HL-60/S4 (cell line): ENCODE results near the gene RAPGEF4.

ENCODE experiments used
- in situ Hi-C: fragments of 300-500 bp; cut with MboI; formaldehyde crosslinking; loops from 2 replicates; pipeline ENCODE4 v1.14.3; 2022; ENCODE audit warnings: low sequenced_read_pairs

Gene RAPGEF4

DNA sequence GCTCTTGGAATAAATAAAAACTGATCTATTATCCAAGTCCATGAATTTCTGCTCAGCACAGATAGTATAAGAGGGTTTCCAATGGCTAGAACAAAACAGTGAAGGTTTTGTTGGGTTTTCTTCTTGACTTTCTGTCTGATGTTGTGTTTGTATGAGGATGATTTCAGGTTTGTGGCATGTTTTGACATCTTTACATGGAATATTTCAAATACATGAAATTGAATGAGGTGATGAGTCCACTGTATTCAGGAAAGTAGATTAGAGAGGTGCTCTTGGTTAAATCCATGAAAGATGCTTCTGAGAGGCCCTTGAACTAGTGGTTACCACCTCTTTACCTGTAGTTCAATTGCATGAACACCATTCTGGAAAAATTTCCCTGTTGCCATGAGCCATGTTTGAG lies 84.3 kb downstream of the RAPGEF4 start:
- in situ Hi-C loops, result loop anchor here (25.0 kb wide), 1 partner anchor 117 kb away; no protein-coding TSS in a partner anchor

DNA sequence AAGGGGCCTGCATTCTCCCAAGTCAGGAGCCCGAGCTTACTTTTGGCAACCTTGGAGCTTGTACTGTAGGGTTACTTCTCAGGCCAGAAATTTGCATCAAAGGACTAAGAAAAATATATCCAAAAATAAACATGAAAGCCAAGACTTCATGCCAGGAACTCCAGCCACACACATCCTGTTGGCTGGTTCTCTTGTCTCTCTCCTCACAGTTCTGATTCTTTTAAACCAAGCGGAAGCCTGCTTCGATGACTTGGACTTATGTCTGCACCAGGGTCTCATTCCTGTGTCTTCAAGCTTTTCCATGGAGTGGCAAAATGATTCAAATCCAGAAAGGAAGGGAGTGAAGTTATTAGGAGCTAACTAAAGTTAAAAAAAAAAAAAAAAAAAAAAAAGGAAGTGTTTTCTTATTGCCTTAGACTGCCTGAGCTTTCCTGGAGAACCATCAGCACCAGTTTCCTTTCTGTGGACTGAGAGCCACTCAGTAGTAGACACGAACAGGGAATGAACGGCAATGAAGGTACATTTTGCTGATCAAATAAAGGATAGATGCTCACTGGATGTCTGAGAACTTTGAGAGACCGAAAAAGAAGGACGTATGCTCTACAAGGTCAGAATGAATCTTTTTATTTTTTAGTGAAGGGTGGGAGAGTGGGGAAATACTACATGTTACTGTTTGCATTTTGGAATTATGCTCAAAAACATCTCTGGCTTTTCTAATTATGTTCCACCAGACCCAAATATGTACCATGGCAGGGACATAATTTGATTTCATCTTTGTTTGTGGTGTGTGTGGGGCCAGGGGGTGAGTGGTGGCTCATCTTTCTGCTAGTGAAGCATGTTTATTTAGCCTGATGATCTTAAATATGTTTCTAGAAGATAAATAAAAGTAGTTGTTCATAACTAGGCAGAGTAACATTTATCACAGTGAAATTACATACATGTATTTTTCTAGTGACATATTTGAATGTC lies 86.0 kb downstream of the RAPGEF4 start:
- in situ Hi-C loops, result loop anchor here (25.0 kb wide), 1 partner anchor 116 kb away; no protein-coding TSS in a partner anchor

DNA sequence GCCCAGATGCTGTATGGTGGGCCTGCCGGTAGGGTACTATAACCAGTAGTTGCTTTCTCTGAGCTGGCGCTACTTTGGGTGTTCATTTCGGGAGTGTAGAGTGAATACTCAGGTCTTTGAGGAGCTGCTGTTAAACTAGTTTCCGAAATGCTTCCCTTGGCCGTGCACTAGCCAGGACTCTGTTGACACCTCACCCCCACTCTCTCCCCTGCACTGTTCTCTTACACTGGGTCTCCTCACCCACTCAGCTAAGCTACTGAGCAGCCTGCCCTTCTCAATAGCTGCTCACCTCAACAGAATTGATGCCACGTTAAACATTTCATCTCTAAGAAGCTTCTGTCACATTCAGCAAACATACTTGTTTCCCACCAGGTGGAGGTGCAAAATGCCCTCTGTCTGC lies 86.9 kb downstream of the RAPGEF4 start:
- in situ Hi-C loops, result loop anchor here (25.0 kb wide), 1 partner anchor 115 kb away; no protein-coding TSS in a partner anchor

DNA sequence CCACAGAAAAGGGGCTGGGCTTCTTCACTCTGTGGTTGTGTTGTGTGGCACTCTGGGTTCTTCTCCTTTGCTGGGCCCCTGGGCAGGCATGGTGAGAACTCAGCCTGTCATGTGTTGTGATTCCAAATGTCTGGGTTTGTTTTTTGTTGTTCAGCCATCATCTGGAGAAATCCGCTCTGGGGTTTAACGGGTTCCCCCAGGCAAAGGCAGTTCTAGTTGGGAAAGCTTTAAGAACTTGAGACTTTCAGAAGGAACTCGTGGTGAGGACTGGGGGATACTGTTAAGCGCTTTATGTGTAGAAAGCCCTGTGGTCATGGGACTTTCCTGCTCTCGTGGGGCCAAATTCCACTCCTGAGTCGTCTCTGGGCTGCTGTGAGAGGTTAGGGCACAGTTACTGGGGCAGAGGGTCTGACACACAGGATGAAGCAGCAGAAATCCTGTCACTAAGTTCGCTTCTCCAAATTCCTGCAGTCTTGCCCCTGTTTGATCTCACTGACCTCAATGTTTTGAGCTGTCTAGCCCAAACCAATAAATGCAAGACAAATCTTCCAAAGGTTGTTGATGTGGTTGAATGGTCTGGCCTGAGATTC lies 87.7 kb downstream of the RAPGEF4 start:
- in situ Hi-C loops, result loop anchor here (25.0 kb wide), 1 partner anchor 114 kb away; no protein-coding TSS in a partner anchor

DNA sequence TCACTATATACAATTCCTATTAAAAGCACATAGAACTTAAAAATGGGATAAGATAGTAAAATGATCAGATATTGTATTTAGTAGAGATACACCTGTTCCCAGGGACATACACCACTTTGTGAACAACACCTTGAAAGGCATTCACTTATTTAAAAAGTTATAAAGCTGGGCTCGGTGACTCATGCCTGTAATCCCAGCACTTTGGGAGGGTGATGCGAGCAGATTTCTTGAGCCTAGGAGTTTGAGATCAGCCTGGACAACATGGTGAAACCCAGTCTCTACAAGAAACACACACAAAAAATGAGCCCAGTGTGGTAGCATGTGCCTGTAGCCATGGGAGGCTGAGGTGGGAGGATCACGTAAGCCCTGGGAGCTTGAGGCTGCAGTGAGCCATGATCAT lies 90.9 kb downstream of the RAPGEF4 start:
- in situ Hi-C loops, result no loop called here

DNA sequence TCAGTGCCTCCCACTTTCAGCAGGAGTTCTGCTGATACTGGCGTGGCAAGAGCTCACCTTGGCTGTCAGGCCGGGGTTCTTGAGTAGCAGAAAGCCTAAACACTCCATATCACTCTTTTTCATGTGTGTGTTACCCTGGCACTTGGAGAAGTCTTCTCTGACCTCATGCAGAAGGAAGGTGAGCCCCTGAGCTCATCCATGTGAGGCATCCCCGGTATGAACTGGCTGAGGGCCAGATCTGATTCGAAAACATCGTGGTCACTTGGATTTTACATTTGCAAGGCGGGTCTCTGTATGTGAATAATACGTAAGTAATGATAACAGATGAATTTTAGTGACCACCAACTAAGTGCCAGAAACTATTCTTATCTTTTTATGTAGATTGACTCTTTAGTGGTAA lies 93.6 kb downstream of the RAPGEF4 start:
- in situ Hi-C loops, result no loop called here

DNA sequence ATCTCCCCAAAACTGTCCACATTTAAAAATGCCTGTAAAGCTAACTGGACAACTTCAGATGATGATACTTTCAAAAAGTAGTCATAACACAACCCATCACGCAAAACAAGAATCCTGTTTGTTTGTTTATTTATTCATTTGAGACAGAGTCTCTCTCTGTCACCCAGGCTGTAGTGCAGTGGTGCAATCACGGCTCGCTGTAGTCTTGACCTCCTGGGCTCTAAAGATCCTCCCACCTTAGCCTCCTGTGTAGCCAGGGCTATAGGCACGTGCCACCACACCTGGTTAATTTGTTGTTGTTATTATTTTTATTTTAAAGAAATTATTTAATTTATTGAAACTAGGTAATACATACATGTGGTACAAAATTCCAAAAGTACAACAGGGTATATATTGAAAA lies 94.8 kb downstream of the RAPGEF4 start:
- in situ Hi-C loops, result no loop called here

DNA sequence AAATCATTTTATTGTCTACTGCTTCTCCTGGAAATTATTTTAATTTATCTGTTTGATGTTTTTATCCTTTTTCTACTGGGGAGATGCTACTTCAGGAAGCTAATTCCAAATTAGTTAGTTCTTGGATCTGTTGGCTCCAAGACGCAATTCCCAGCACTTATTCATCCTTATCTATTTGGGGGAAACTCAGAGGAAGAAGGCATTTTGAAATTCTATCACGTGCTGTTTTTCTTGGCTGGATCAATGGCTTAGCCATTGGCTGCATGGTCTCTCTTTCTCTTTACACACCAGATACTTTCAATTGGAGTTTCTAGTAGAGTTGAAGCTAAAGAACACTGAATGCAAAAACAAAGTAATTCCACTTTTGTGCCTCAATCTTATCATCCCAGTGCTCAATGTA lies 98.3 kb downstream of the RAPGEF4 start:
- in situ Hi-C loops, result no loop called here

DNA sequence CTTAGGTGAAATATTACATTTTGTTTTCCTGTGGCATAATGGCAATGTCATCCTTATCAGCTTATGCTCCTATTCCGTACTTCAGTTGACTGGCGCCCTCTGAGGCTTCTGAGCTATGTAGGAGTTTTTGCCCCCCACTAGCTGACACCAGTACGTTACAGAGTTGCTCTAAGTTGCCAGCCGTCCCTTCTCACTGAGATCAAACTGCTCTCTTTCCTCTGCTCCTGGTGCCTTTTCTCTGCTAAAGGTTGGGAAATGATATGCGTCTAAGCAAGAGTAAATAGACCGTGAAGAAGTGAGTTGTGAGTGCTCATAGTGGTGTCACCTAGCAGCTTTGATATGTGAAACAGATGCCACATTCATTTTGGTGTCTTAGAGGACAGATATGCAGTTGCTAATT lies 99.2 kb downstream of the RAPGEF4 start:
- in situ Hi-C loops, result no loop called here

DNA sequence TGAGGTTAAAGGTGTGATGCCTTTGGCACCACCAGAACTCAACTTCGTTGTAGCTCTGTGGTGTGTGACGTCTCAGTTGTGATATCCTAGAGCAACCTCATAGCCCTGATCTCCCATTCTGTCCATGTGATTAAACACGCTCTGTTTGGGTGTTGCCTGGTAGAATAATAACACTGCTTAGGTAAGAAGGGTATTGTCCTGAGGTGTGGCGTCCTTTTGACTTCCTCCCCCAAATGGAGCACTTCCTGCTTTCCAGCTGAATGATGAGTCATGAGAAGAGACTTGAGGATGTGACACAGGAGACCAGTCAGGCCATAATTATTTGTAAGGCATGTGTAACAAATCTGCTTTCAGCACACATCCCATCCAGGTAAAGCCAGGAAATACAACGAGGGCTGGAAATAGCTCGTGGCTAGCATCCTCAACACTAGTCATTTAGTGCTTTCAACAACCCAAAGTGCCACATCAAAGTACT lies 100.7 kb downstream of the RAPGEF4 start:
- in situ Hi-C loops, result no loop called here

DNA sequence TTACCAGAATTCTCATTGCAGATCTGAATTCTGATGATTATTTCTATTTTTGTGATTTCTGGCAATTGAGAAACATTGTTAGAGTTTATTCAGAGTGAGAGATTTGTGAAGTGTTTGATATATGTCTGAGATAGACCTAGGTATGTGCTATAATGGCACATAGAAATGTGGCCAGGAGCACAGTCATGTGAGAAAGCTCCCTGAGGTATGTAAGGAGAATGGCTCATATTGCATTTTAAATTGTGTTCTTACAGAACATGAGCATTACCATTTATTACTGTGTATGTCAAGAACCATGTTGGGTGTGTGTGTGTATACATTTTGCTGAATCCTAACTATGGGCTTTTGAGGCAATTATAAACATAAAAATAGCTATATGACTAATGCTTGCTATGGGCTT lies 101.2 kb downstream of the RAPGEF4 start:
- in situ Hi-C loops, result no loop called here

DNA sequence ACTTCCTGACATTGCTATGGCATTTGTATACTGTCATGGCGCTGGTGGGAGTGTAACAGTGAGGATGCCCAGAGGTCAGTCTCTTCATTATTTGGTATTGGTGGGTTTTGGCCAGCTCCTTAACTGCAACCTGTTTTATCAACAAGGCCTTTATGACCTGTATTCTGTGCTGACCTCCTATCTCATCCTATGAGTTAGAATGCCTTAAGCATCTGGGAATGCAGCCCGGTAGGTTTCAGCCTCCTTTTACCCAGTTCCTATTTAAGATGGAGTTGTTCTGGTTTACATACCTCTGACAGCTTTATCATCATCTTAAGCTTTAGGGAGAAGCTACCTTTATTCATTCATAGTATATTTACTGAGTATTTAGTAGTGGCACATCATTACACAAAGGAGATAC lies 103.8 kb downstream of the RAPGEF4 start:
- in situ Hi-C loops, result no loop called here

DNA sequence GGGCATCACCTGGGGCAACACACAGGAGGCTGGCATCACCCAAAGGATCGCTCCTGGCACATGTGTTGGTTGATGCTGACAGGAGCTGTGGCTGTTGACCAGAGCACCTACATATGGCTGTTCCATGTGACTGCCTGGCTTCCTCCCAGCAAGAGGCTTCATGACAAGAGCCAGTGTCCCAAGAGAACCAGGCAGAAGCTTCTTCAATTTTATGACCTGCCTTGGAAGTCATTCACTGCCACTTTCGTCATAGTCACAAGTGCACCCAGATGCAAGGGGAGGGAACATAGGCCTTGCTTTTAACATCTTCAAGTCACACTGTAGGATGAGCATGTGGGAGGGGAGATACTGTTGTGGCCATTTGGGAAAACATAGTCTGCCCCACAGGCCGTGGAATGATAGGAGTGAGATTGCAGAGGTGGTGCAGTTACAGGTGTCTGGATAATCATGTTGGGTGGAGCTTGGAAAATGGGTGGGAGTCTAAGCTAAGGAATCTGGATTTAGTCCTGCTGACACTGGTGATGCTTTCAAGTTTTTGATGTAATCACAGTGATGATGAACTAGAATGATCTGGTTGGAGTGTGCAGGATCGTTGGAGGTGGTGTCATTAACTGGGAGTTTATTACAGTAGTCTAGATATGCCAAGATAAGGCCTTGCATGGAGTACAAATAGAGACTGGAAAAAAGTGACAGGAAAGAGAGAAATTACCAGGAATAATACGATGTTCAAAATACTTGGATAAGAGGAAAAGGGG lies 107.0 kb downstream of the RAPGEF4 start:
- in situ Hi-C loops, result no loop called here

DNA sequence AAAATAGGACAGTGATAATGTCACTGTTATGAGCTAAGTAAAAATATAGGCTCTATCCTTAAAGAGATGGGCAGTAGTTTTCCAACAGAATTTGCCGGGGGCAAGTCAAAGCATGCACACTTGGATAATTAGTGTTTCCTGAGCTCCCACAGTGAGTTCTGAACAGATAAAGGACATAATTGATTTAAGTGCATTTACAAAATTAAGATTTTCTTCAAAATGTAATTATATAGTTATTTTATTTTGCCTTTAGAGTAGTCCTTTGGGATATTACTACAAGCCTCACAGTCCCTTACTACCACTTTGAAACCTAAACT lies 107.6 kb downstream of the RAPGEF4 start:
- in situ Hi-C loops, result no loop called here

DNA sequence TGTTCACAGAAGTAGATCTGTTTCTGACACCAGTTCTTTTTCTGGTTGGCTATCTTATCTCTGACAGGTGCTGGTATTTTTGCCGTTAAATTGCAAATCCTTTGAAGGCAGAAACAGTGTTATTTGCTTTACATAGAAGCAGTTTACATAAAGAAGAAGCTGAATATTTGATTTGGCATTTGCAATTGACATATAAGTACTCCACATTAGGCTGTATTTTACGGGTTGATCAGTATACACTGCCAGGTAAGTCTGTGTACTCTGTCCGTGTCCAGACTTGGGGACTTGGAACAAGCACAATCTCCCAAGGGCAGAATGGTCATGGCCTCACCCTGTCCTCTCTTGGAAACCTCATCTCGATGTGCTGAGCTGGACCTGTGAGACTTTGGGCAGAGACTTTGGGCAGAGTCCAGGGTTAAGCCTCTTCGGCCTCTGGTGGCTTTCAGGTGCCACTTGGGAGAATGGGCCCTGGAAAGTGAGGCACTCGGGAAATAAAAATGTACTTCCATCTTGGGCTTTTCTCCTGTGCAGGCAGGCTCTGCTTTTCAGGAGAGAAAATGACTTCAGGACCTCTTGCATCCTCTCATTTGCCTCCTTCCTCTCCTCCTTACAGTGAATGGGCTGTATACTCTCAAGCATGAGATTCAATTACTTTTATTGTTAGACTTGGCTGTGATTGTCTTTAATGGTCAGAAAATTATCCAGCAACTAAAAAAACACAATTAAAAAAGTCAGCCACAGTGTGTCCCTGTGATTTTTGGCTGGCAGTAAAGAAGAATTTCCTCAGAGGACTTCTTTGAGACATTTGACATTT lies 108.5 kb downstream of the RAPGEF4 start:
- in situ Hi-C loops, result no loop called here

DNA sequence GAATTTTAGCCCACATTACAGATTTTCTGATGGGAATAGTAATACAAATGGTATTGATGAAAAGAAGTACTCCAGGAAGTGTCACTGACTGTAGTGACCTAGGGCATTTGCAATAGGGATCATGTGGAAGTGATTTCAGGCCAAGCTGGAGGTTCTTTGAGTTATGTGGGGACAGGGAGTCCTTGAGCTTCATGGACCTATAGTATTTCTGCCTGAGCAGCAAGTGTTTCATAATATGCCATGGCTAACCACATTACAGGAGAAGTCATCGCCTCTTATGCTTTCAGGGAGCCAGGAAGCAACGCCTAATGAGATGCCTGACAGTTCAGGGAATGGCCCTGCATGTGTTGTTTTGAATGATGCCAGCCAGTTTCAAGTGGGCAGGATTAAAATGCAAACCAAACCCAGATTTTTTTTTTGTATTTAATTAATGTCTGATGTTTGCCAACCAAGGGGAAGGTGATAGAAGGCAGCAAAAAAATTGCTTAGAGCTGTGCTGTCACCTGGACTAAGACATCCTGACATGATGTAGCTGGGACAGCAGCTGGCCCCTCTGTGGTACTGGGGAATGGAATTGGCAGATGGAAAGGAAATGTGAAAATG lies 109.5 kb downstream of the RAPGEF4 start:
- in situ Hi-C loops, result no loop called here

DNA sequence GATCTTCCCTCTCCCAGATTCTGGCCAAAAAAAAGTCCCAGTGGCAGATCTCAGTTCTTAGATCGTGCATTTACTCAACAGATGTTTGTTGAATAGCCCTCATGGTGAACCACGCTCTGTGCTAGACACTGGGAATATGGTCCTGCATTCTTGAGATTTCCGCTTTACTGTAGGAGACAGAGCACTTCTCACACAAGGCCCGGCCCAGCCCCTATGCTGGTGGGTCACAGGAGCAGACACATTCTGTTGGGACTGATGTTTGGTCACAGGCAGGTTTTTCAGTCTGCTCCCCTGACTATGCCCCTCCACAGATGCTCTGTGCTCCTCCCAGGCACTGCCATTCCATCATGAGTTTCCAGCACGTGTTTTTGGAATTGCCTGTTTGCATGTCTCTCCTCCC lies 110.9 kb downstream of the RAPGEF4 start:
- in situ Hi-C loops, result no loop called here

DNA sequence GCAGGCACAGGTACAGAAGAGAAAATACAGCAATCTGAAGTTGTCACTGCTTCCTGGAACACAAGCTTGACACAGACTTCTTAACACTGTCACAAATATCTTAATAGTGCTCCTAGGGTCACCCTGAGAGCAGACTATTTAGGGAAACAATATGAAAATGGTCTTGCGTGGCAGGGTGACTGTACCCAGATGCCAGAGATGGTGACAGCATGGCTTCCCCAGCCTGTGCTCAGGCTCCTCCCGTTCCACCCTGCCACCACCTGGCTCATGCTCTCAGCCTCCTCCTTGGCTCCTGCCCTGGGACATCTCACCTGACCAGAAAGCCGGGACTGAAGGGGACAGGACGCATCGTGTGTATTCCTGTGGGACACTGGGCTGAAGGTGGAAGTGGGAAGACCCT lies 111.5 kb downstream of the RAPGEF4 start:
- in situ Hi-C loops, result no loop called here

DNA sequence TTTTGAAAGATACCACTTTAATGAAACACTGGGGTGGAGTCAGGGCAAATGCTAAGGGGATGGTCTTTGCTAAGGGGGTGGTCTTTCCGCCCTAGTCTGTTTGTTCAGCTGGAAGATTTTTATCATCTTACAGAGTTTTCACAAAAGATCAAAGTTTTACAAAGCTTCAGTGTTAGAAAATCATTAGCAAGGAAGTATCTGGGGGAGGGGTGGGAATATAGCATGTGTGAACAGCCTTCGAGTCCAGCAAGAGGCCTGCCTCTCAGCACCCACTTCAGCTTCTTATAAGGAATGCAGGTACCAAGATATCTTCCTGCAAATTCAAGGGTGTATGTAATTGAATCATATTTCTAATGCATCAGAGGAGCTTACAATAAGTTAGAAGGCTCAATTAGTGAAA lies 112.9 kb downstream of the RAPGEF4 start:
- in situ Hi-C loops, result no loop called here

DNA sequence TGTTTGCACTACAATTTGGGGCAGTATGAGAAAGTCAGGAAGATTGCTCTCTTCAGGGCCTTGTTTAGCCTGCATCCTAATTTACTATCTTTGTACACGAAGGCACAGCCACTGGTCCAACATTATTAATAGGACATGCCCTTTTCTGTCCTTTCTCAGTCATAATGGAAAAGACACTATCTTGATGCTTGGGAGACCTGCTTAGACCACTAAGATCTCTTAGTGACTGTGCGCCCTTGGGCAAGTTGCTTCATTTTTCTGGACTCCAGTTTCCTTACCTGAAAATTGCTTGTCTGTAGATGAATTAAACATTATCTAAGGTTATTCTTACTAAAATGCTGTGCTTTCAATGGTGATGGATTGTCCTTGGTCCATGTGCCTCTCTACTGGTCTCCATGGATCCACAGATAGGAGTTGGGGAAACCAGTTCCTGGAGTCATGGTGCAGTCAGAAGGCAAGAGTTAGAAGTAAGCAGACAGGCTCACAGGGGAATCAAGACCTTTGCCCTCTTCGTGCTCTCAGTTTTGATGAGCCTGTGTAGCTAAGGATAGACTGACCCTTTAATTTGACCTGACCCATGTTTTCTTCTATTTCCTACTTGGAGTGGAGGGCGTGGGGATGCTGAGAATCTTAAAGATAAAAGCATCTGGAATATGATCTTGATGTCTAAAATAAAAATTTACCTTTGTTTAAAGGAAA lies 114.0 kb downstream of the RAPGEF4 start:
- in situ Hi-C loops, result no loop called here
